ENCODE results near the gene CALD1. TPM values are rescaled to one million over a fixed set of nuclear protein-coding genes. Genes with fewer than 3 reads are reported as not detected.

Gene CALD1
- total and polyA plus RNA-seq, 11 donors: 89.6 to 186 (median 125) TPM

- Histone ChIP-seq H3K27ac (no peak overlapping the region), H3K4me1 (peaks cover 0 to 54% (median 33%) of the 10 kb centered on the region in 12 donors), H3K9me3 (peaks cover 0 to 4% (median 0%) of the 10 kb centered on the region in 12 donors), H3K4me3 (no peak overlapping the region), H3K27me3 (no peaks in the 10 kb centered on the region), H3K36me3 (peaks cover 0 to 33% (median 9%) of the 10 kb centered on the region in 9 donors)
- intact Hi-C loops (cut with DNase I): loop anchor here in 2 of 10 donors (5.0 kb wide), 1 partner anchor 35 kb away; no protein-coding TSS in a partner anchor
- TF ChIP-seq, protein P1, sequence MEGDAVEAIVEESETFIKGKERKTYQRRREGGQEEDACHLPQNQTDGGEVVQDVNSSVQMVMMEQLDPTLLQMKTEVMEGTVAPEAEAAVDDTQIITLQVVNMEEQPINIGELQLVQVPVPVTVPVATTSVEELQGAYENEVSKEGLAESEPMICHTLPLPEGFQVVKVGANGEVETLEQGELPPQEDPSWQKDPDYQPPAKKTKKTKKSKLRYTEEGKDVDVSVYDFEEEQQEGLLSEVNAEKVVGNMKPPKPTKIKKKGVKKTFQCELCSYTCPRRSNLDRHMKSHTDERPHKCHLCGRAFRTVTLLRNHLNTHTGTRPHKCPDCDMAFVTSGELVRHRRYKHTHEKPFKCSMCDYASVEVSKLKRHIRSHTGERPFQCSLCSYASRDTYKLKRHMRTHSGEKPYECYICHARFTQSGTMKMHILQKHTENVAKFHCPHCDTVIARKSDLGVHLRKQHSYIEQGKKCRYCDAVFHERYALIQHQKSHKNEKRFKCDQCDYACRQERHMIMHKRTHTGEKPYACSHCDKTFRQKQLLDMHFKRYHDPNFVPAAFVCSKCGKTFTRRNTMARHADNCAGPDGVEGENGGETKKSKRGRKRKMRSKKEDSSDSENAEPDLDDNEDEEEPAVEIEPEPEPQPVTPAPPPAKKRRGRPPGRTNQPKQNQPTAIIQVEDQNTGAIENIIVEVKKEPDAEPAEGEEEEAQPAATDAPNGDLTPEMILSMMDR (IDR thresholded peaks at IDR 0.05): no peak
- TF ChIP-seq POLR2A (IDR thresholded peaks at IDR 0.05): no peak
- ATAC-seq (no peak), DNase-seq (no peak)
- 91 to 96% (median 94%) methylated on average over 3 of the region's 3 CpGs for WGBS, 4 donors
These were observed 148.3 kb downstream of the CALD1 start for GRCh38 chr7:134927723-134928122.

DNA sequence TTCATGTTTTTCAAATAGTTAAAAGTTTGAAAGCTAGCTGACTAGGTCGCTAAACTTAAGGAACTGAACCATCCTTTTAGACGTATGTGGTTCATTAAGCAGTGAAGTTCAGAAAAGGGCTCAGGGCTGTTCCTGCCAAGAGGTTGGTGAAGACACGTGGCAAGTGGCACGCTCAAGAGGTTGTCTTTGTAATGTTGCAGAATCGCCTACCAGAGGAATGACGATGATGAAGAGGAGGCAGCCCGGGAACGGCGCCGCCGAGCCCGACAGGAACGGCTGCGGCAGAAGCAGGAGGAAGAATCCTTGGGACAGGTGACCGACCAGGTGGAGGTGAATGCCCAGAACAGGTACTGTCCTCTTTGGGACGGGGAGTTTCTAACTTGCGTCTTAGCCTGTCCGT is 149.1 kb downstream of the CALD1 start:
- TF ChIP-seq POLR2A (IDR thresholded peaks at IDR 0.05): no peak
- TF ChIP-seq, protein P1 (IDR thresholded peaks at IDR 0.05): no peak
- intact Hi-C loops (cut with DNase I): loop anchor here in 2 of 10 donors (5.0 kb wide), 1 partner anchor 36 kb away; no protein-coding TSS in a partner anchor
- Histone ChIP-seq H3K9me3 (peaks cover 0 to 4% (median 0%) of the 10 kb centered on the region in 12 donors), H3K27ac (no peak overlapping the region), H3K4me1 (peaks cover 0 to 54% (median 34%) of the 10 kb centered on the region in 12 donors), H3K27me3 (no peaks in the 10 kb centered on the region), H3K36me3 (peaks cover 0 to 40% (median 9%) of the 10 kb centered on the region in 9 donors), H3K4me3 (no peak overlapping the region)
- DNase-seq (no peak), ATAC-seq (no peak)
- 92 to 97% (median 95%) methylated on average over 18 of the region's 18 CpGs for WGBS, 4 donors

GRCh38 chr7:134931487-134931886 is 152.1 kb downstream of the CALD1 start:
- no peak for TF ChIP-seq POLR2A (IDR thresholded peaks at IDR 0.05)
- TF ChIP-seq, protein P1 (IDR thresholded peaks at IDR 0.05): no peak
- H3K4me1 ChIP-seq: peaks cover 0 to 65% (median 43%) of the 10 kb centered on the region in 12 donors
- no peaks in the 10 kb centered on the region for H3K9me3 ChIP-seq
- no peak overlapping the region for H3K4me3 ChIP-seq
- intact Hi-C loops (cut with DNase I): loop anchor here in 8 of 10 donors (5.0 to 10.0 kb wide), 4 partner anchors 39 to 157 kb away; partner anchors contain the start of gene CALD1 (in 1 of the 8)
- WGBS, 4 donors: 41 to 62% (median 54%) methylated on average over 1 of the region's 1 CpG
- DNase-seq: peak in 4 of 5 donors; percentile 49 to 66 (median 62)
- H3K27ac ChIP-seq: peak overlapping the region in 10 of 12 donors; percentile 38 to 84 (median 76)
- peaks cover 0 to 68% (median 23%) of the 10 kb centered on the region in 9 donors for H3K36me3 ChIP-seq
- H3K27me3 ChIP-seq: no peaks in the 10 kb centered on the region
- ATAC-seq: peak in 1 of 4 donors; percentile 42

GRCh38 chr7:134932707-134933370 is 153.4 kb downstream of the CALD1 start:
- peak; percentile 57 to 77 (median 60) for DNase-seq
- Histone ChIP-seq H3K27ac (peak overlapping the region in 11 of 12 donors; percentile 38 to 84 (median 75)), H3K27me3 (no peaks in the 10 kb centered on the region), H3K36me3 (peaks cover 0 to 80% (median 23%) of the 10 kb centered on the region in 9 donors), H3K4me1 (peaks cover 0 to 66% (median 48%) of the 10 kb centered on the region in 12 donors), H3K4me3 (peak overlapping the region in 7 of 12 donors; percentile 0 to 32 (median 14)), H3K9me3 (no peaks in the 10 kb centered on the region)
- 56 to 61% (median 57%) methylated on average over 17 of the region's 17 CpGs for WGBS, 4 donors
- intact Hi-C loops (cut with DNase I): loop anchor here in 8 of 10 donors (5.0 to 10.0 kb wide), 4 partner anchors 41 to 158 kb away; partner anchors contain the start of gene CALD1 (in 1 of the 8)
- ATAC-seq: peak; percentile 81 to 90 (median 88)
- TF ChIP-seq, protein P1 (IDR thresholded peaks at IDR 0.05): no peak
- TF ChIP-seq POLR2A (IDR thresholded peaks at IDR 0.05): no peak
